Measurements from ENCODE around the gene TFEC. TPM values are rescaled to one million over a fixed set of nuclear protein-coding genes. Genes with fewer than 3 reads are reported as not detected.

Gene TFEC
- total RNA-seq, 1 donor from 2014 or later = 0.06 TPM

DNA sequence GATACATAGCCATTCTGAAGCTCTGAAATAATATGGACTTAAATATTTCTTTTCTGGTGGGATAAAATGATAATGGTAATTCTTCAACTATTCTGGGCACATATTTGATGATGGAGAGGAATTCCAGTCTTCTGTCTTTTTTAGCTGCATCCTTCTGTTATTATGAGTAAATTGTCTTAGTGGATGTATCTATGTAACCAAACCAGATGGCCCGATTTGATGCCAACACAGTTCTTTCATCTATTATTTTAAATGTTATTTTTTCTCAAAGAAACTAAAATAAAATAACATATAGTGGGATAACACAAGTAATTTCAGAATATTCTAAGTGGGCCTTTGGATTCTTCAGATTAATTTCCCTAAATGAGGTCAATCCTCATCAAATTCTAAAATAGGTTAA lies 110.2 kb downstream of the TFEC start:
- Histone ChIP-seq H3K4me3 (no peak overlapping the region), H3K9ac (no peak overlapping the region), H4K20me1 (ENCODE audit: low read depth) (no peaks in the 10 kb centered on the region), H3K36me3 (no peaks in the 10 kb centered on the region), H2AFZ (replicated peaks) (no peak overlapping the region), H3K27ac (no peak overlapping the region), H3K9me3 (ENCODE audit: low read depth) (no peaks in the 10 kb centered on the region), H3K4me2 (no peak overlapping the region), H3K79me2 (ENCODE audit: low read depth) (no peaks in the 10 kb centered on the region), H3K4me1 (no peaks in the 10 kb centered on the region), H3F3A (ENCODE audit: low read depth) (no peaks in the 10 kb centered on the region), H3K27me3 (no peaks in the 10 kb centered on the region)
- Mint-ChIP-seq H3K27ac (no peak overlapping the region), H3K4me1 (peaks cover 15% of the 10 kb centered on the region), H3K9me3 (no peaks in the 10 kb centered on the region), H3K4me3 (no peak overlapping the region), H3K36me3 (no peaks in the 10 kb centered on the region), H3K27me3 (ENCODE audit: insufficient read depth, low read depth) (no peaks in the 10 kb centered on the region)
- TF ChIP-seq EZH2phosphoT487 (IDR thresholded peaks at IDR 0.05) (no peak), CTCF (IDR thresholded peaks at IDR 0.05) (no peak), EZH2 (IDR thresholded peaks at IDR 0.05) (no peak)
- no peak for DNase-seq (ENCODE audit: low spot score)

DNA sequence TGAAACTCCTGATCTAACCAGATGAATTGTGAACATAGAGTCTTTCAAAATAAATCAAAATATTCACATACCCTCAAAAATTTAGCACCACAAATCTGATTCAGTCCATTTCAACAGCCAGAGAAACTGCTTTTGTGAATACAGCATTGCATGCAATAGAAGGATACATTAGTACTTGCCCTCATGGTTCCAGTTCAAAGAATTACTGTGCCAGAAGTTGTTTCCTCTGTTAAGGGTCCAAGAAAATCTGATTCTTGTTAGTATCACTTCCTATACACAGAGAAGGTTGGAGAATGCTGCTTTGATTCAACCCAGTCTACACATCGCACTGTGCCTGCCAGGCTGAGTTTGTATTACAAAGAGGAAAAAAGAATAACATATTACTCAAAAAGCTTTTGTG lies 115.6 kb downstream of the TFEC start:
- Histone ChIP-seq H4K20me1 (ENCODE audit: low read depth) (no peaks in the 10 kb centered on the region), H2AFZ (replicated peaks) (no peak overlapping the region), H3K36me3 (no peaks in the 10 kb centered on the region), H3F3A (ENCODE audit: low read depth) (no peaks in the 10 kb centered on the region), H3K9ac (no peak overlapping the region), H3K27me3 (no peaks in the 10 kb centered on the region), H3K4me1 (peaks cover 2% of the 10 kb centered on the region), H3K79me2 (ENCODE audit: low read depth) (no peaks in the 10 kb centered on the region), H3K4me3 (no peak overlapping the region), H3K27ac (no peak overlapping the region), H3K4me2 (no peak overlapping the region), H3K9me3 (ENCODE audit: low read depth) (no peaks in the 10 kb centered on the region)
- DNase-seq (ENCODE audit: low spot score) = no peak
- no peak for TF ChIP-seq CTCF (IDR thresholded peaks at IDR 0.05)
- no peak for TF ChIP-seq EZH2 (IDR thresholded peaks at IDR 0.05)
- no peak for TF ChIP-seq EZH2phosphoT487 (IDR thresholded peaks at IDR 0.05)
- H3K27me3 Mint-ChIP-seq (ENCODE audit: insufficient read depth, low read depth) = no peaks in the 10 kb centered on the region
- H3K9me3 Mint-ChIP-seq = no peaks in the 10 kb centered on the region
- no peaks in the 10 kb centered on the region for H3K36me3 Mint-ChIP-seq
- no peak overlapping the region for H3K4me3 Mint-ChIP-seq
- H3K4me1 Mint-ChIP-seq = peaks cover 14% of the 10 kb centered on the region
- no peak overlapping the region for H3K27ac Mint-ChIP-seq

- H3F3A ChIP-seq (ENCODE audit: low read depth) = no peaks in the 10 kb centered on the region
- H3K36me3 Mint-ChIP-seq = no peaks in the 10 kb centered on the region
- H3K27me3 ChIP-seq = no peaks in the 10 kb centered on the region
- H3K36me3 ChIP-seq = no peaks in the 10 kb centered on the region
- no peak overlapping the region for H3K27ac ChIP-seq
- no peak for DNase-seq (ENCODE audit: low spot score)
- H3K4me3 ChIP-seq = no peak overlapping the region
- H2AFZ ChIP-seq (replicated peaks) = no peak overlapping the region
- H3K27me3 Mint-ChIP-seq (ENCODE audit: insufficient read depth, low read depth) = no peaks in the 10 kb centered on the region
- H3K79me2 ChIP-seq (ENCODE audit: low read depth) = no peaks in the 10 kb centered on the region
- no peak overlapping the region for H3K4me3 Mint-ChIP-seq
- peaks cover 16% of the 10 kb centered on the region for H3K4me1 Mint-ChIP-seq
- H3K4me2 ChIP-seq = no peak overlapping the region
- no peak overlapping the region for H3K9ac ChIP-seq
- H3K9me3 Mint-ChIP-seq = no peaks in the 10 kb centered on the region
- no peaks in the 10 kb centered on the region for H3K9me3 ChIP-seq (ENCODE audit: low read depth)
- no peaks in the 10 kb centered on the region for H4K20me1 ChIP-seq (ENCODE audit: low read depth)
- H3K27ac Mint-ChIP-seq = no peak overlapping the region
- peaks cover 2% of the 10 kb centered on the region for H3K4me1 ChIP-seq
- TF ChIP-seq CTCF (IDR thresholded peaks at IDR 0.05) (no peak), EZH2phosphoT487 (IDR thresholded peaks at IDR 0.05) (no peak)
These were observed 119.1 kb downstream of the TFEC start for GRCh38 chr7:115911465-115911864.

Data from neural progenitor cell (in vitro differentiated cells).